T1000 (cell line): Measurements from ENCODE around the gene CELF2.

Source experiments
- DNase-seq: peaks from one replicate; lab custom pipeline; 2025; ENCODE audit warnings: mixed read lengths; lab: John Stamatoyannopoulos, UW

The CELF2 gene

GRCh38 chr10:11023009-11023953 is 5.6 kb downstream of the CELF2 start:
- DNase-seq, result no peak

DNA sequence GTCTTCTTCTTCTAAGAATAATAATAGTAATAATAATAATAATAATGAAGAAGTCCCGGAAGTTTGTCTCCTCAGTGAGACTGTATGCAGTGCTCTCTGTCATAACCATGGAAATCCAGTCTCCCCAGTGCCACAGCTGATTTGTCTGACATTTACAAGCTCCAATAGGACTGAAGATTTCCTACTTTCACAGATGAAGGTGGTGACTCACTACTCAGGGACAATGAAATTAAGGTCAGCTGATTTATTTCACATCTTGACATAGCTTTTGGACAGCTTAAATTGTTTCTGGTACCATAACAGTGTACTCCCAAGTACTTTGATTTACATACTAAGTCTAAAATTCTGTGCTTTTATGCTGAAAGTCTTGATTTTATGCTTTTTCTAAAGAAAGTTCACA is 6.9 kb downstream of the CELF2 start:
- DNase-seq, result no peak

DNA sequence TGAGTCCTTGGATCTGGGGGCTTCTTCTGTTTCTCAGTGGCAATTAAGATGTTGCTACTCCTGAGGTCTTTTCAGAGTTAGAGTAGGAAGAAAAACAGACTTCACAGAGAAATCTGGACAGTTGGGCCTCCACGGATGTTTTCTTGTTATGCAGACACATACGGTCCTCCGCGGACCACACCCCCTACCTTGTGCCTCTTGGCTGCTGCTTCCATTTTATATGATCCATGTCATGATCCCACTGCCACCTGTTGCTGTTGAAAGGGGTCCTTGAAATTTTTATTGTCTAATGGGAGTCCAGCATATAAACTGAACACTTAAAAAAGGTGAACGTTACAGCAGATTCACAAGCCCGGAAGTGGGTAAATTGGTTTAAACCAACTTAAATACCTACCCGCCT is 8.3 kb downstream of the CELF2 start:
- no peak for DNase-seq

GRCh38 chr10:11026773-11027172 is 9.1 kb downstream of the CELF2 start:
- no peak for DNase-seq

GRCh38 chr10:11034762-11035161 is 17.1 kb downstream of the CELF2 start:
- DNase-seq, result no peak

DNA sequence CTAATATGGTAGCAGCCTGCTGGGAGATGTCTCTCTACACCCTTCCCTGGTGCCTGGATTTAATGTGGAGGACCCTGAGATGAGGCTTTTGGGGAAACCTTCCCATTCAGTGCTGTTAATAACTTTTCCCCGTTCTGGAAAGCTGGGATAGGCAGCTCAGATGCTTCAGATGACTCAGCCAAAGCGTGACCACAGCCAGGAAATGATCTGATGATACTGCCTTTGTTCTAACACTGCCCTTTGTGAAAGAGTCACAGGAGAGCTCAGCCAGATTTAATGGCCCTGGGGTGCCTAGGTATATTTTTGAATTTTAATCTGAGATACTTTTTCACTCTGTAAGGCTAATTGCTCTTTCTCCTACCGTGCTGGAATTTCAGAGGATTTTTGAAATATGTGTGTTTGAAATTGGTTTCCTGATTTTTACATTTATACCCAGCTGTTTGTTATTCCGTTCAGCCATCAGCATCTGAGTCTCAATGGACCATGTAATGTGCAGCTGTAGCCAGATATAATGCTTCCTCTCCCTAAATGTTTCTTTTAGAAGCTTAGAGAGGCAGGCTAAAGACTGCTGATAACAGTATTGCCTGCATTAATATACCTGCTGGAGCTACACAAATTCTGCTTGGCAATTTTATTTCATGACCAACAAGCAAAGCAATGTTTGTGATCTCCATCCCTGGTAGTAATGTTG is 17.8 kb downstream of the CELF2 start:
- DNase-seq, result no peak

- no peak for DNase-seq
These were observed 18.8 kb downstream of the CELF2 start for GRCh38 chr10:11036424-11037011.

DNA sequence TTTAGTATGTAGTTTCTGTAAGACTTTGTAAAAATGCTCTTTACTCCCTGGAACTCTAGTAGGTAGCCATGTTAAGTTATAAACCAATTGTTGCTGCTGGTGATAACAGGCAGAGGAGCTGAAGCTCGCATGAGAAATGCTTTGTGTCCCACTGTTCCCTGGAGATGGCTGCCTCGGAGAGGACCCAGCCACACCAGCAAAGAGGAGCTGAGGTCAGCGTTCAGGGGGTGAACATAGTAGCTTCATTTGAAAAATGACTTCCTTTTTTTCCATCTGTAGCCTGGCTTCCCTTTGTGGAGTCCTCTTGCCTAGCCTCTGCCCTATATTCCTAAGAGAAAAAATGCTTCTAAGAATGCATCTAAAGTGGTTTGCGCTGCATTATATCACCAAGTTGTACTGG is 20.3 kb downstream of the CELF2 start:
- no peak for DNase-seq

DNA sequence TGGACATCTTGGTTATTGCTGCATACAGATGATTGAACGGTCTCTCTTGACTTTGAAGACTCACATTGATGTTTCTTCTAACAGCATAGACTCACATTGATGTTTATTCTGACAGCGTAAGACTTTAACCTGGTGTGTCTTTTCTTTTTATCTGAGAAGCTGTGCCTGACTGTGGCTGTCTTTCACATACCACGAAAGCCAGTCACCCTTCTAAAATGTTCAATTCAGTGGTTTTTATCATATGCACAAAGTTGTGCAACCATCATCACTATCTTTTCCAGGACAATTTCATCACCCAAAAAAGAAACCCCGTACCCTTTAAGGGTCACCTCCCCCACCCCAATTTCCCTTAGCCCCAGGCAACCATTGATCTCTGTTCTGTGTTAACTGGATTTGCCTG is 24.7 kb downstream of the CELF2 start:
- no peak for DNase-seq

DNA sequence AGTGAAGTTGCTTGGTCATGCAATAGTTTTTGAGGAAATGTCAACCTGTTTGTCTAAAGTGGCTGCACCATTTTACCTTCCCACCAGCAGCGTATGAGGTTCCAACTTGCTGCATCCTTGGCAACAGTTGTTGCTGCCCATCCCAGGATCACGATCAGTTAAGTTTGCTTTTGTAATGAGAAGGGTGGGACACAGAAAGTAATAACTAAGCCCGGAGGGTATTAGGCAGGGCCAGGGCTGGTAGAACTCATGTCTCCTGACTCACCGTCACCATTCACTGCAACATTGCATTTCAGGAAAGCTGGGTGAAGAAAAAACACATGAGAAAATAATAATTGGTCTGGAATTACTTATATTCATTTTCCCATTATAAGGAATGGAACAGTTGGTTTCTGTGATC is 25.4 kb downstream of the CELF2 start:
- no peak for DNase-seq

DNA sequence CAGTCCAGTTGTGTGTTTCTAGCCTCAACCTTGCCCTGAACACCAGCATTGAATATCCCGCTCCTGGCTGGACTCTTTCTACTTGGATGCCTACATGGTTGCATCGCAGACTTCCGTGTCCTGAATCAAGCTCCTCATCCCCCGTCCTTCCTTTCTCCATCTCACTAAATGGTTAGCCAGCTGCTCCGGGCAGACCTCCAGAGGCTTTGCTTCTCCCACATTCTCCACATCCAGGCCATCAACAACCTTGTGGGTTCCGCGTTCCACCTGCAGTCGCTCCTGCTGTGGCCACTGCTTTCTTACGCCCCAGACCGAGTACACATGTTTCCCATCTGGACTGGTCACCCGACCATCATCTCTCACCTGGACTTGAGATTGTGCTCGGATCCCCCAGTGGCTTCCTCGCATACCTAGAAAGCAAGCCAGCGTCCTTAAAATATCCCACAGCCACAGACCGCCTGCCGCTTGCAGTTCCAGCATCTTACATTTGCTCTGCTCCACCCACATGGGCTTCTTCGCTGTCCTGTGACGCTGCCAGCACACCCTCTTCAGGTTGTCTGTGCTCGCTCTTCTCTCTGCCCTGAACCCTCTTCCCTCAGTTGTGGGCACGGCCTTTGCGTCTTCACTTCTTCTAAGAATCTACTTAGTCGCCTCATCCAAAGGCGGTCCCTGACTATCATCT is 25.9 kb downstream of the CELF2 start:
- no peak for DNase-seq

DNA sequence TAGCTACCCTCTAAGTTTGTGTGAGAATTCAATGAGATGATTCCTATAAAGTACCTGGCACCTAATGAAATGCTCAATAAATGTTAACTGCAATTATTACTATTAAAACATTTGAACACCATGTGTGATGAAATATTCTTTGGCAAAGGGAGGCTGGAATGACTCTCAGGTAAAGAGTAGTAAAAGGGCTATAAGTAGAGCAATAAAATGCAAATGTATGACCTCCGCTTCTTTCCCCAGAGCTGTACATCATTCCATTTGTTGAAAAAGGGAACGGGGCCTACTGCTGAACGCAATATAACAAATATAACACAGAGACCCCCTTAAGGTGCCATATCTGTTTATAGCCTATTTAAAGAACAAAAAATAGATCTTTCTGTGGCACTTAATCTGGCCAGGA is 27.8 kb downstream of the CELF2 start:
- DNase-seq, result no peak

- no peak for DNase-seq
These were observed 28.5 kb downstream of the CELF2 start for GRCh38 chr10:11045995-11046775.

DNA sequence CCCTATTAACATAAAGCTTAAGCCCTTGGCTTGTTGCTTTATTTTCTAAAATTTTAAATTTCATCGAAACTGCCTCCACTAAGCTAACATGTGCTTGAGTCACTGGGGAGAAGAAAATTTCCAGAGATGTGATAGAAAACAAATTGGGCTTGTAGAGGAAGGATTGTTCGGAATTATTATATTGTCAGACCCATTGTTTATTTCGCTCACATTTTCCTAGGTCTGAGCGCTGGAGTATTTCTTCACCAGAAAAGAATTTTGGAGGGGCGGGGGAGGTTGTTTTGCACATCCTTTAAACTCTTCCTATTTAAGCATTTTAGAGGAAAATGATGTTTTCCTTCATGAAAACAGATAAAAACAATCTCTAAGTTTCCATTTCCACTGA is 29.1 kb downstream of the CELF2 start:
- DNase-seq, result no peak

DNA sequence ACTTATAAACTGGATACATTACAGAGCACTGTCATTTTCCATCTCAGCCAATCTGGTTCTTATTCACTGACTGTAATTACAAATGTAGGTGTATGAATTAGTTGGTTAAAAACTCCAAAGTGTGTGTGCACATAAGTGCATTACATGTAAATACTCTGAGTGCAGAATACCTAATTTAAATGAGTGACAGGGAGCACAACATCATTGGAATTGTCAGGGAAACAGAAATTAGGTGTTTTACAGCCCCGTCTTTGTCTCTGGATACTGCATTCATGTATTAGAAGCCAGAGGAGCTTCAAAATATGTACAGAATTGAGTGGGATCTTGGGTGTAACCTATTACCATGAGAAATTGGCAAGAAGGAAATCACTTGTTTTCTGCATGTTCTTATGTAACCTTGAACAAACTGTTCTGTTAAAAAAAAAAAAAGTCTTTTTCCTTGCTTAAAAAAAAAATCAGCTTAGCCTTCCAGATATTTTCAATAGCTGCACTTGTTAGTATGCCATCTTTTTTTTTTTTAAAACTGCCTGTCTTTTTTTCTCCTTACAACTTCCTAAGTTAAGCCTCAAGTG is 31.1 kb downstream of the CELF2 start:
- DNase-seq, result no peak

GRCh38 chr10:11049806-11050205 is 32.1 kb downstream of the CELF2 start:
- no peak for DNase-seq

GRCh38 chr10:11050301-11051287 is 32.9 kb downstream of the CELF2 start:
- DNase-seq, result no peak

- no peak for DNase-seq
These were observed 39.3 kb downstream of the CELF2 start for GRCh38 chr10:11057018-11057417.

DNA sequence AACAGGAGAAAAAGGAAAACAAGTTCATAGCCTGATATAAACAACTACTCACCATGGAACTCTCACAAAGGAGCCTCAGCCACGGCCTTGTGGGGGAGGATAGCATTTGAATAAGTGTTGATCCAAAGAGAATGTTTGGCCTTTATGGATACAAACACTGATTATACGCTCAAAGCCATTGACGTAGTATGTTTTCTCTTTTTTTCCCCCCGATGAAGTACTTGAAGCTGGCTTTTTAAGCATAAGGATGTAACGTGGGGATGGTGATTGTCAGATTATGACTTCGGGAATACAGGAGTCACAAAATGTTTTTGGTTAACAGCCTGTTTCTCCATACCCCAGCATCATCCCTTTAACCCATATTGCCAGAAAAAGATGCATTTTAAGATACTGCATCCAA is 39.8 kb downstream of the CELF2 start:
- DNase-seq, result no peak

DNA sequence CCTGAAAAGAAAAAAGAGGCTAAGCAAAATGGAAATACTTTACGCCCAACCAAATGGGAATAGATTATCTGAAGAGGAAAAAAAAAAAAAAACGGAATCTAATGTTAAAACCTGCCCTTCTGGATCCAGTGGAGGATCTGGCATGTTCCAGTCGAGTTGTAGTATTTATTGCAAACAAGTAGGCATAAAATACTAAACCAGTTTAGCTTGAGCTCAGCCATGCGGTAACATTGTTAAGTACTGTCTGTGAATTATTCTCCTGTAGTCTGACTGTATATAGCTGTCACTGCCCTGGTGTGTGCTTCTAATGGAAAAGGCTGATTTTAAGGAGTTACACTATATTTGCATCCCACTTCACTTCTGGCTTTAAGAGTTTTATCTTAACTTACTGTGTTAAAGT is 40.3 kb downstream of the CELF2 start:
- no peak for DNase-seq
